SK-N-SH treated with all-trans-retinoic acid at 6 μM for 48 hours (cell line): ENCODE data around the gene NTM.

ENCODE experiments used
- ATAC-seq: fragments of 200-7000 bp; cut with Tn5 transposase; 3 replicates; pipeline ENCODE4 v1.9.1; 2020; ENCODE audit warnings: mild to moderate bottlenecking, moderate library complexity
- ARNTL ChIP-seq: fragments of 450-650 bp; formaldehyde crosslinking; IDR thresholded peaks from 2 replicates; pipeline ENCODE4 v1.5.0; 2020; ENCODE audit warnings: low read depth, mild to moderate bottlenecking, moderate library complexity, borderline replicate concordance
- BACH2 ChIP-seq: fragments of 250-450 bp; sonication (Bioruptor Pico); IDR thresholded peaks from 2 replicates; pipeline ENCODE4 v1.9.0; 2021; ENCODE audit warnings: mild to moderate bottlenecking, borderline replicate concordance
- CSDC2 ChIP-seq: fragments of 250-450 bp; sonication (Bioruptor Pico); IDR thresholded peaks from 2 replicates; pipeline ENCODE4 v1.5.0; 2020; ENCODE audit warnings: mild to moderate bottlenecking, moderate library complexity
- ESRRG ChIP-seq: fragments of 250-450 bp; sonication (Bioruptor Pico); IDR thresholded peaks from 2 replicates; pipeline ENCODE4 v1.6.1; 2021; ENCODE audit warnings: mild to moderate bottlenecking
- GLIS3 ChIP-seq: fragments of 250-450 bp; sonication (Bioruptor Pico); IDR thresholded peaks from 2 replicates; pipeline ENCODE4 v1.5.0; 2020; ENCODE audit warnings: mild to moderate bottlenecking, moderate library complexity
- ISL1 ChIP-seq: fragments of 250-450 bp; sonication (Bioruptor Pico); IDR thresholded peaks from 2 replicates; pipeline ENCODE4 v2.1.2; 2022; ENCODE audit warnings: mild to moderate bottlenecking, moderate library complexity
- OSR1 ChIP-seq: fragments of 250-450 bp; sonication (Bioruptor Pico); IDR thresholded peaks from 2 replicates; pipeline ENCODE4 v1.8.0; 2022; ENCODE audit warnings: moderate library complexity, mild to moderate bottlenecking, inconsistent platforms
- PPARA ChIP-seq: fragments of 250-450 bp; sonication (Bioruptor Pico); IDR thresholded peaks from 2 replicates; pipeline ENCODE4 v1.5.0; 2020; ENCODE audit warnings: mild to moderate bottlenecking, borderline replicate concordance
- RARB ChIP-seq: fragments of 250-450 bp; sonication (Bioruptor Pico); IDR thresholded peaks from 2 replicates; pipeline ENCODE4 v1.8.0; 2021; ENCODE audit warnings: mild to moderate bottlenecking, moderate library complexity
- SNAI2 ChIP-seq: fragments of 250-450 bp; sonication (Bioruptor Pico); IDR thresholded peaks from 2 replicates; pipeline ENCODE4 v1.5.0; 2020; ENCODE audit warnings: mild to moderate bottlenecking, moderate library complexity
- TCF4 ChIP-seq: fragments of 250-450 bp; sonication (Bioruptor Pico); IDR thresholded peaks from 2 replicates; pipeline ENCODE4 v1.8.0; 2021; ENCODE audit warnings: mild to moderate bottlenecking, moderate library complexity, borderline replicate concordance
- TOX ChIP-seq: fragments of 250-450 bp; sonication (Bioruptor Pico); IDR thresholded peaks from 2 replicates; pipeline ENCODE4 v1.8.0; 2021; ENCODE audit warnings: mild to moderate bottlenecking, moderate library complexity, borderline replicate concordance
- TSHZ2 ChIP-seq: fragments of 250-450 bp; sonication (Bioruptor Pico); IDR thresholded peaks from 2 replicates; pipeline ENCODE4 v1.5.0; 2020; ENCODE audit warnings: mild to moderate bottlenecking, moderate library complexity
- ZC3H10 ChIP-seq: fragments of 250-450 bp; sonication (Bioruptor Pico); IDR thresholded peaks from 2 replicates; pipeline ENCODE4 v1.5.1; 2021; ENCODE audit warnings: mild to moderate bottlenecking, moderate library complexity
- ZFP3 ChIP-seq: fragments of 250-450 bp; sonication (Bioruptor Pico); IDR thresholded peaks from 2 replicates; pipeline ENCODE4 v1.5.0; 2020; ENCODE audit warnings: mild to moderate bottlenecking, moderate library complexity
- ZFP30 ChIP-seq: fragments of 450-650 bp; formaldehyde crosslinking; IDR thresholded peaks from 2 replicates; pipeline ENCODE4 v1.5.0; 2022; ENCODE audit warnings: mild to moderate bottlenecking, moderate library complexity
- ZNF565 ChIP-seq: fragments of 450-650 bp; formaldehyde crosslinking; conservative IDR thresholded peaks from 2 replicates; pipeline ENCODE4 v1.5.0; 2020; ENCODE audit warnings: low read depth, mild to moderate bottlenecking, moderate library complexity
- ZNF70 ChIP-seq: fragments of 450-650 bp; formaldehyde crosslinking; IDR thresholded peaks from 2 replicates; pipeline ENCODE4 v1.5.0; 2020; ENCODE audit warnings: mild to moderate bottlenecking, moderate library complexity
- TF ChIP-seq, protein P1 (sequence below): fragments of 250-450 bp; sonication (Bioruptor Pico); IDR thresholded peaks from 2 replicates; pipeline ENCODE4 v1.5.1; 2021; ENCODE audit warnings: mild to moderate bottlenecking, moderate library complexity
- TF ChIP-seq, protein P2 (sequence below): fragments of 250-450 bp; sonication (Bioruptor Pico); IDR thresholded peaks from 2 replicates; pipeline ENCODE4 v1.5.1; 2020; ENCODE audit warnings: low read depth, mild to moderate bottlenecking, moderate library complexity
- TF ChIP-seq, protein P3 (sequence below): fragments of 250-450 bp; sonication (Bioruptor Pico); IDR thresholded peaks from 2 replicates; pipeline ENCODE4 v1.8.0; 2021; ENCODE audit warnings: low read depth, mild to moderate bottlenecking, moderate library complexity, borderline replicate concordance

Gene NTM

DNA sequence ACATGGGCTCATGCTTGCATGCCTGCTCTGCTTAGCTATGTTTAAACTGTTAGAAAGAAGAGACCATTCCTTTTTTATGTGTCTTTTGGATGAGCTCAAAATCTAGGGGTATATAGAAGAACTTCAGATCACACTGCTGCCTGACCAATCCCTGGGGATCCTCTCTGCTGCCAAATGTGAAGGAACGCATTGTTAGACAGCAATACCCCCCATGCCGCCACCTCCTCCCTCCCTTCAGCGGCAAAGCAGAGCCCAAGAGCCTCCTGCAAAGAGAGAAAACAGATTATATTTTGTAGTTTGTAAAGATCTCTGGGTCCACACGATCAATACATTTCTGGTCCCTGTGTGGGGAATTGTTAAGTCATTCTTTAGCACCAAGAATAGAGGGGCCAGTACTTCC lies 677.6 kb downstream of the NTM start:
- ATAC-seq = no peak
- TF ChIP-seq CSDC2 (CRISPR knock-in tag) (no peak), GLIS3 (CRISPR knock-in tag) (no peak), SNAI2 (CRISPR knock-in tag) (no peak), OSR1 (CRISPR knock-in tag) (no peak), ZNF70 (no peak), ESRRG (CRISPR knock-in tag) (no peak), BACH2 (CRISPR knock-in tag) (no peak), ZFP30 (CRISPR knock-in tag) (no peak), ARNTL (no peak)
- TF ChIP-seq, protein P1, sequence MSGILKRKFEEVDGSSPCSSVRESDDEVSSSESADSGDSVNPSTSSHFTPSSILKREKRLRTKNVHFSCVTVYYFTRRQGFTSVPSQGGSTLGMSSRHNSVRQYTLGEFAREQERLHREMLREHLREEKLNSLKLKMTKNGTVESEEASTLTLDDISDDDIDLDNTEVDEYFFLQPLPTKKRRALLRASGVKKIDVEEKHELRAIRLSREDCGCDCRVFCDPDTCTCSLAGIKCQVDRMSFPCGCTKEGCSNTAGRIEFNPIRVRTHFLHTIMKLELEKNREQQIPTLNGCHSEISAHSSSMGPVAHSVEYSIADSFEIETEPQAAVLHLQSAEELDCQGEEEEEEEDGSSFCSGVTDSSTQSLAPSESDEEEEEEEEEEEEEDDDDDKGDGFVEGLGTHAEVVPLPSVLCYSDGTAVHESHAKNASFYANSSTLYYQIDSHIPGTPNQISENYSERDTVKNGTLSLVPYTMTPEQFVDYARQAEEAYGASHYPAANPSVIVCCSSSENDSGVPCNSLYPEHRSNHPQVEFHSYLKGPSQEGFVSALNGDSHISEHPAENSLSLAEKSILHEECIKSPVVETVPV (CRISPR knock-in tag) = no peak
- TF ChIP-seq, protein P2, sequence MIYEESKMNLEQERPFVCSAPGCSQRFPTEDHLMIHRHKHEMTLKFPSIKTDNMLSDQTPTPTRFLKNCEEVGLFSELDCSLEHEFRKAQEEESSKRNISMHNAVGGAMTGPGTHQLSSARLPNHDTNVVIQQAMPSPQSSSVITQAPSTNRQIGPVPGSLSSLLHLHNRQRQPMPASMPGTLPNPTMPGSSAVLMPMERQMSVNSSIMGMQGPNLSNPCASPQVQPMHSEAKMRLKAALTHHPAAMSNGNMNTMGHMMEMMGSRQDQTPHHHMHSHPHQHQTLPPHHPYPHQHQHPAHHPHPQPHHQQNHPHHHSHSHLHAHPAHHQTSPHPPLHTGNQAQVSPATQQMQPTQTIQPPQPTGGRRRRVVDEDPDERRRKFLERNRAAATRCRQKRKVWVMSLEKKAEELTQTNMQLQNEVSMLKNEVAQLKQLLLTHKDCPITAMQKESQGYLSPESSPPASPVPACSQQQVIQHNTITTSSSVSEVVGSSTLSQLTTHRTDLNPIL (CRISPR knock-in tag) = no peak

DNA sequence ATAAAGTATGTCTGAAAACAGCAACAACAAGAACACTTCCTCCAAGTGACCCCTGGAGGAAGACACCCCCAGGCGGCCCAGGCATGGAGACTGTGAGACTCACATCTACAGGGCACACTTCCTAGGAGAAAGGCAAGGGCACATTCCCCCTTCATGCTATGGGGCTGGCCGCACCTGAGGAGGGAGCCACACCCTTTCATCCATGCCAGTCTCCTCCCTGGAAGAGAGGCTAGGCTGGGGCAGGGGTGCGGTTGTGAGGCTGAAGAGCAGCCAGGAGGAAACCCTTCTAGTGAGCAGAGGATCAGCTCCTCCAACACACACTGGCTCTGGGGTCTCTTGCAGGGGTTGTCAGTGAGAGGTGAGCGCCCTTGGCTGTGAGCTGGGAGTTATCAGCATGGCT lies 678.8 kb downstream of the NTM start:
- no peak for TF ChIP-seq BACH2 (CRISPR knock-in tag)
- TF ChIP-seq, protein P1 (CRISPR knock-in tag) = no peak
- no peak for TF ChIP-seq ZNF70
- no peak for ATAC-seq

DNA sequence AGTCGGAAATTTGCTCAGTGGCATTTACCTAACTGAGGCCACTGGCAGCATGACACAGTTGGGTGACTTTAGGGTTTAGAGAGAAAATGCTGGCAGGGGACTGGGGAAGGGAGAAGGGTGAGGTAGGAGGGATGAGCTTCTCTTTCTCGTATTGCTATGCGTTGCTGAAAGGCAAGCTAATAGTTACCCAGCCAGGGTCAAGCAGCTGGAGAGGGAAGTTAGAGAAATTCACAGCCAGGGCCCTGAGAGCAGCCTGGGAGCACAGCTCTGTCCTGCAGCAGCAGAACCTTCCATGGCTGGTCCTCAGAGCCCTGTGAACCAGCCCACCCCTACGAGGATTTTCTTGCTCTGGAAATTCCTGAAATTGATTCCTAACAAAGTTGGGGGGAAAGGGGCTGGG lies 679.6 kb downstream of the NTM start:
- no peak for TF ChIP-seq ZNF565
- no peak for ATAC-seq

DNA sequence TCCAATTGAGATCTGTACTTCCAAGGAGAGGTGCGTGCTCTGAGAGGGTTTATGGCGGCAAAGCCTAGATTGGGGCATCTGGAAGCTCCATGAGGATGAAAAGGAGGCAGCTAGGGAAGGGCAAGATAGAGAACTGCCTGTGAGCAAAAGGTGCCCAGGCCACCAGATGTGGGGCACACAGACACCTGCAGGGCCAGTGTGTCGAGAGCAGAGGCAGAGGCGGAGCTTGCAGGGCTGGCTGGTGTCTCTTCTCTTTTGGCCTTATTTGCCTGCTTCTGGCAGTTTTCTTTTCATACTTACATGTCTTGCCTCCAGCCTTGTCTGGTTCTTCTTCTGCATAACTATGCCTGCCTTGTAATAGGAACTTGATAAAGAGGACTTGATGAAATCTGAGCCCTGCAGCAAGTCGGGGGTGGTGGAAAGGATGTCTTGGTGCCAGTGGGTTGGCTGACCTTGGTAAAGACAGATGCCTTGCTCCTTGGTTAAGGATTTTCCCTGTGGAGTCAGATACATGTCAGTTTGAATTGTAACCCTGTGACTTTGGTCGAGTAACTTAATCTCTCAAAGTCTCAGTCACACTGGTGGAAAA lies 680.3 kb downstream of the NTM start:
- TF ChIP-seq, protein P2 (CRISPR knock-in tag) = no peak
- TF ChIP-seq PPARA (CRISPR knock-in tag) = no peak
- TF ChIP-seq ZC3H10 (CRISPR knock-in tag) = no peak
- TF ChIP-seq SNAI2 (CRISPR knock-in tag) = no peak
- TF ChIP-seq, protein P3, sequence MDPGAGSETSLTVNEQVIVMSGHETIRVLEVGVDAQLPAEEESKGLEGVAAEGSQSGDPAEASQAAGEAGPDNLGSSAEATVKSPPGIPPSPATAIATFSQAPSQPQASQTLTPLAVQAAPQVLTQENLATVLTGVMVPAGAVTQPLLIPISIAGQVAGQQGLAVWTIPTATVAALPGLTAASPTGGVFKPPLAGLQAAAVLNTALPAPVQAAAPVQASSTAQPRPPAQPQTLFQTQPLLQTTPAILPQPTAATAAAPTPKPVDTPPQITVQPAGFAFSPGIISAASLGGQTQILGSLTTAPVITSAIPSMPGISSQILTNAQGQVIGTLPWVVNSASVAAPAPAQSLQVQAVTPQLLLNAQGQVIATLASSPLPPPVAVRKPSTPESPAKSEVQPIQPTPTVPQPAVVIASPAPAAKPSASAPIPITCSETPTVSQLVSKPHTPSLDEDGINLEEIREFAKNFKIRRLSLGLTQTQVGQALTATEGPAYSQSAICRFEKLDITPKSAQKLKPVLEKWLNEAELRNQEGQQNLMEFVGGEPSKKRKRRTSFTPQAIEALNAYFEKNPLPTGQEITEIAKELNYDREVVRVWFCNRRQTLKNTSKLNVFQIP = no peak
- TF ChIP-seq ISL1 (CRISPR knock-in tag) = no peak
- no peak for TF ChIP-seq TOX (CRISPR knock-in tag)
- TF ChIP-seq RARB = no peak
- no peak for TF ChIP-seq TCF4 (CRISPR knock-in tag)
- no peak for TF ChIP-seq BACH2 (CRISPR knock-in tag)
- TF ChIP-seq ZFP3 (CRISPR knock-in tag) = no peak
- TF ChIP-seq CSDC2 (CRISPR knock-in tag) = no peak
- no peak for TF ChIP-seq ESRRG (CRISPR knock-in tag)
- no peak for TF ChIP-seq ZFP30 (CRISPR knock-in tag)
- no peak for TF ChIP-seq TSHZ2 (CRISPR knock-in tag)
- TF ChIP-seq ZNF70 = no peak
- ATAC-seq = peak; percentile 83
